MG63 (cell line): ENCODE data around the gene IFNL3. TPM values are rescaled to one million over a fixed set of nuclear protein-coding genes. Genes with fewer than 3 reads are reported as not detected.
A peak's percentile ranks its signal among the peaks of the same experiment; 100 is the strongest.
"Not testable (repeated sequence)": the region's sequence is repeated elsewhere in the genome, so short reads cannot be mapped to it uniquely, and the experiment has no call there.

ENCODE experiments used
- DNase-seq: peaks from one replicate; pipeline ENCODE4 v3.0.0-alpha.2; 2020
- H3K27me3 ChIP-seq: fragments of 250-450 bp; sonication (Bioruptor Pico); 2 replicates; pipeline ENCODE4 v1.5.1; 2020; ENCODE audit warnings: mild to moderate bottlenecking, moderate library complexity
- H3K36me3 ChIP-seq: fragments of 250-450 bp; sonication (Bioruptor Pico); 2 replicates; pipeline ENCODE4 v1.5.1; 2020; ENCODE audit warnings: mild to moderate bottlenecking, moderate library complexity
- H3K4me3 ChIP-seq: fragments of 250-450 bp; sonication (Bioruptor Pico); 2 replicates; pipeline ENCODE4 v1.5.1; 2020; ENCODE audit warnings: mild to moderate bottlenecking, moderate library complexity
- H3K9me3 ChIP-seq: fragments of 250-450 bp; sonication (Bioruptor Pico); 2 replicates; pipeline ENCODE4 v1.5.1; 2020; ENCODE audit warnings: mild to moderate bottlenecking, moderate library complexity
- total RNA-seq: library from RNA; depleted of rRNA; stranded (reverse); fragments of >200 nt; shearing (Covaris generic); gene quantifications from 2 replicates; pipeline ENCODE4 v1.2.3, GENCODE V29; 2014; ENCODE audit warnings: low replicate concordance

The IFNL3 gene
- total RNA-seq, 1 experiment from 2014 or later = not detected

GRCh38 chr19:39237200-39238184 lies 7.3 kb downstream of the IFNL3 start:
- no peaks in the 10 kb centered on the region for H3K9me3 ChIP-seq
- peaks cover 12% of the 10 kb centered on the region for H3K27me3 ChIP-seq
- no peak overlapping the region for H3K4me3 ChIP-seq
- H3K36me3 ChIP-seq = no peaks in the 10 kb centered on the region
- DNase-seq = no peak

- Histone ChIP-seq H3K36me3 (no peaks in the 10 kb centered on the region), H3K4me3 (no peak overlapping the region), H3K27me3 (peaks cover 13% of the 10 kb centered on the region), H3K9me3 (no peaks in the 10 kb centered on the region)
- no peak for DNase-seq
Measured at GRCh38 chr19:39236527-39236926, 8.3 kb downstream of the IFNL3 start.

- H3K4me3 ChIP-seq = no peak overlapping the region
- H3K27me3 ChIP-seq = peaks cover 13% of the 10 kb centered on the region
Measured at GRCh38 chr19:39232708-39233107, 12.1 kb downstream of the IFNL3 start.

GRCh38 chr19:39230096-39230764 lies 14.6 kb downstream of the IFNL3 start:
- no peaks in the 10 kb centered on the region for H3K36me3 ChIP-seq
- no peak for DNase-seq

More at GRCh38 chr19:39232708-39233107, 12.1 kb downstream of the IFNL3 start:
- DNase-seq = no peak
- H3K36me3 ChIP-seq = no peaks in the 10 kb centered on the region
- H3K9me3 ChIP-seq = no peaks in the 10 kb centered on the region

GRCh38 chr19:39224910-39225309 lies 19.9 kb downstream of the IFNL3 start:
- Histone ChIP-seq H3K36me3 (no peaks in the 10 kb centered on the region), H3K4me3 (no peak overlapping the region), H3K27me3 (peaks cover 12% of the 10 kb centered on the region), H3K9me3 (no peaks in the 10 kb centered on the region)
- no peak for DNase-seq

More at GRCh38 chr19:39230096-39230764, 14.6 kb downstream of the IFNL3 start:
- H3K4me3 ChIP-seq = no peak overlapping the region
- H3K27me3 ChIP-seq = peaks cover 20% of the 10 kb centered on the region
- H3K9me3 ChIP-seq = no peaks in the 10 kb centered on the region

- peaks cover 12% of the 10 kb centered on the region for H3K27me3 ChIP-seq
- no peak overlapping the region for H3K4me3 ChIP-seq
- H3K36me3 ChIP-seq = no peaks in the 10 kb centered on the region
- H3K9me3 ChIP-seq = no peaks in the 10 kb centered on the region
- no peak for DNase-seq
Measured at GRCh38 chr19:39223703-39224279, 21.0 kb downstream of the IFNL3 start.

- DNase-seq, H3K36me3 ChIP-seq: not testable (repeated sequence)
Measured at GRCh38 chr19:39219108-39219507, 25.7 kb downstream of the IFNL3 start.

GRCh38 chr19:39218230-39219007 lies 26.4 kb downstream of the IFNL3 start:
- no peak overlapping the region for H3K4me3 ChIP-seq
- no peaks in the 10 kb centered on the region for H3K9me3 ChIP-seq
- H3K27me3 ChIP-seq = no peaks in the 10 kb centered on the region; the same call in 1 of the 2 replicates
- DNase-seq = no peak
- H3K36me3 ChIP-seq = no peaks in the 10 kb centered on the region

More at GRCh38 chr19:39219108-39219507, 25.7 kb downstream of the IFNL3 start:
- not testable (repeated sequence) for H3K27me3 ChIP-seq, H3K4me3 ChIP-seq, H3K9me3 ChIP-seq

- no peak for DNase-seq
- no peaks in the 10 kb centered on the region; the same call in 1 of the 2 replicates for H3K27me3 ChIP-seq
- no peak overlapping the region for H3K4me3 ChIP-seq
- no peaks in the 10 kb centered on the region for H3K9me3 ChIP-seq
- no peaks in the 10 kb centered on the region for H3K36me3 ChIP-seq
Measured at GRCh38 chr19:39217094-39217493, 27.7 kb downstream of the IFNL3 start.

GRCh38 chr19:39215323-39215722 lies 29.5 kb downstream of the IFNL3 start:
- not testable (repeated sequence) for DNase-seq, H3K4me3 ChIP-seq, H3K36me3 ChIP-seq, H3K27me3 ChIP-seq, H3K9me3 ChIP-seq

GRCh38 chr19:39212375-39212742 lies 32.4 kb downstream of the IFNL3 start:
- Histone ChIP-seq H3K9me3 (no peaks in the 10 kb centered on the region), H3K36me3 (no peaks in the 10 kb centered on the region), H3K27me3 (no peaks in the 10 kb centered on the region), H3K4me3 (no peak overlapping the region)
- peak; percentile 15 for DNase-seq

- Histone ChIP-seq H3K36me3 (no peaks in the 10 kb centered on the region), H3K9me3 (no peaks in the 10 kb centered on the region), H3K27me3 (no peaks in the 10 kb centered on the region), H3K4me3 (no peak overlapping the region)
- peak; percentile 69 for DNase-seq
Measured at GRCh38 chr19:39211731-39212374, 33.0 kb downstream of the IFNL3 start.

- Histone ChIP-seq H3K27me3 (no peaks in the 10 kb centered on the region), H3K4me3 (no peak overlapping the region), H3K9me3 (no peaks in the 10 kb centered on the region), H3K36me3 (no peaks in the 10 kb centered on the region)
- no peak for DNase-seq
Measured at GRCh38 chr19:39209196-39209595, 35.6 kb downstream of the IFNL3 start.

- DNase-seq = no peak
Measured at GRCh38 chr19:39208175-39208795, 36.5 kb downstream of the IFNL3 start.

GRCh38 chr19:39207293-39207836 lies 37.4 kb downstream of the IFNL3 start:
- H3K27me3 ChIP-seq = no peaks in the 10 kb centered on the region
- H3K9me3 ChIP-seq = no peaks in the 10 kb centered on the region
- no peak overlapping the region for H3K4me3 ChIP-seq
- H3K36me3 ChIP-seq = no peaks in the 10 kb centered on the region
- no peak for DNase-seq

More at GRCh38 chr19:39208175-39208795, 36.5 kb downstream of the IFNL3 start:
- no peak overlapping the region for H3K4me3 ChIP-seq
- H3K36me3 ChIP-seq = no peaks in the 10 kb centered on the region
- H3K27me3 ChIP-seq = no peaks in the 10 kb centered on the region
- H3K9me3 ChIP-seq = no peaks in the 10 kb centered on the region
